Liver (tissue), 9 donors: Measurements from ENCODE around the gene TEP1. TPM values are rescaled to one million over a fixed set of nuclear protein-coding genes. Genes with fewer than 3 reads are reported as not detected.

Source experiments
- DNase-seq: peaks from one replicate; pipeline ENCODE4 v3.0.0-alpha.2; 2017; ENCODE audit warnings: low spot score
- H3K27ac ChIP-seq, 2 donors: one replicate each; pipeline ENCODE4 v1.7.0; 2013; ENCODE audit warnings: inconsistent platforms in 2 of 2, low read length in 2 of 2, control low read depth in 1 of 2, low read depth in 1 of 2, mild to moderate bottlenecking in 1 of 2
- H3K27me3 ChIP-seq, 4 donors: one replicate each; pipeline versions ENCODE4 v1.6.1 to v1.7.0; 2013; ENCODE audit warnings: low read length in 3 of 4, inconsistent platforms in 1 of 4, mild to moderate bottlenecking in 1 of 4, moderate library complexity in 1 of 4; ENCODE audit not compliant: control insufficient read depth in 4 of 4, insufficient read depth in 4 of 4
- H3K36me3 ChIP-seq, 4 donors: one replicate each; pipeline versions ENCODE4 v1.6.1 to v1.7.0; 2013; ENCODE audit warnings: low read length in 3 of 4, mild to moderate bottlenecking in 3 of 4, low read depth in 1 of 4, moderate library complexity in 1 of 4; ENCODE audit not compliant: control insufficient read depth in 4 of 4, insufficient read depth in 3 of 4
- H3K4me1 ChIP-seq, 4 donors: one replicate each; pipeline versions ENCODE4 v1.6.1 to v1.7.0; 2013; ENCODE audit warnings: low read length in 3 of 4, mild to moderate bottlenecking in 3 of 4, moderate library complexity in 1 of 4; ENCODE audit not compliant: control insufficient read depth in 4 of 4, insufficient read depth in 4 of 4
- H3K4me3 ChIP-seq, 3 donors: one replicate each; pipeline versions ENCODE4 v1.6.1 to v1.7.0; 2013; ENCODE audit warnings: low read length in 3 of 3, control low read depth in 1 of 3, low read depth in 1 of 3, mild to moderate bottlenecking in 1 of 3
- H3K9ac ChIP-seq, 2 donors: one replicate each; pipeline ENCODE4 v1.7.0; 2013; ENCODE audit warnings: low read length in 2 of 2, mild to moderate bottlenecking in 2 of 2, moderate library complexity in 2 of 2, control low read depth in 1 of 2, low read depth in 1 of 2
- H3K9me3 ChIP-seq, 4 donors: one replicate each; pipeline versions ENCODE4 v1.6.1 to v1.7.0; 2013; ENCODE audit warnings: low read length in 3 of 4; ENCODE audit not compliant: control insufficient read depth in 4 of 4
- ATF3 ChIP-seq: IDR thresholded peaks from 2 replicates; pipeline ENCODE4 v1.6.1; 2016; ENCODE audit warnings: antibody characterized with exemption
- CTCF ChIP-seq: fragments of 150-350 bp; IDR thresholded peaks from 2 replicates; pipeline ENCODE4 v1.5.1; 2017; ENCODE audit warnings: improper control_type of control experiment, low read depth, low read length; ENCODE audit not compliant: missing input control
- EGR1 ChIP-seq, 2 donors: IDR thresholded peaks; 2 replicates each; pipeline ENCODE4 v1.6.1; 2016 to 2018; ENCODE audit warnings: antibody characterized with exemption in 2 of 2, low read depth in 2 of 2
- FOXA1 ChIP-seq: IDR thresholded peaks from 2 replicates; pipeline ENCODE4 v1.6.1; 2016; ENCODE audit warnings: antibody characterized with exemption
- FOXA2 ChIP-seq: IDR thresholded peaks from 2 replicates; pipeline ENCODE4 v1.6.1; 2016; ENCODE audit warnings: antibody characterized with exemption
- HNF4A ChIP-seq, 2 donors: conservative IDR thresholded peaks; 2 replicates each; pipeline ENCODE4 v1.6.1; 2016; ENCODE audit warnings: antibody characterized with exemption in 2 of 2, mild to moderate bottlenecking in 2 of 2
- HNF4G ChIP-seq: IDR thresholded peaks from 2 replicates; pipeline ENCODE4 v1.6.1; 2016; ENCODE audit warnings: antibody characterized with exemption
- JUND ChIP-seq, 2 donors: IDR thresholded peaks; 2 replicates each; pipeline ENCODE4 v1.6.1; 2016; ENCODE audit warnings: antibody characterized with exemption in 2 of 2
- MAX ChIP-seq: IDR thresholded peaks from 2 replicates; pipeline ENCODE4 v1.6.1; 2016; ENCODE audit warnings: antibody characterized with exemption
- NR2F2 ChIP-seq: IDR thresholded peaks from 2 replicates; pipeline ENCODE4 v1.6.1; 2016; ENCODE audit warnings: antibody characterized with exemption
- RAD21 ChIP-seq, 2 donors: IDR thresholded peaks; 2 replicates each; pipeline ENCODE4 v1.6.1; 2016; ENCODE audit warnings: antibody characterized with exemption in 2 of 2, mild to moderate bottlenecking in 2 of 2
- REST ChIP-seq: IDR thresholded peaks from 2 replicates; pipeline ENCODE4 v1.6.1; 2016; ENCODE audit warnings: antibody characterized with exemption, mild to moderate bottlenecking
- RXRA ChIP-seq, 2 donors: IDR thresholded peaks; 2 replicates each; pipeline ENCODE4 v1.6.1; 2017 to 2018; ENCODE audit warnings: antibody characterized with exemption in 2 of 2, mild to moderate bottlenecking in 1 of 2
- SP1 ChIP-seq: IDR thresholded peaks from 2 replicates; pipeline ENCODE4 v1.6.1; 2018; ENCODE audit warnings: antibody characterized with exemption, mild to moderate bottlenecking
- TAF1 ChIP-seq: conservative IDR thresholded peaks from 2 replicates; pipeline ENCODE4 v1.6.1; 2016; ENCODE audit warnings: antibody characterized with exemption, mild to moderate bottlenecking
- YY1 ChIP-seq: IDR thresholded peaks from 2 replicates; pipeline ENCODE4 v1.6.1; 2016; ENCODE audit warnings: antibody characterized with exemption, mild to moderate bottlenecking
- WGBS: extraction: QIAGEN DNeasy Blood & Tissue Kit; methylation state at CpG from one replicate; pipeline ENCODE4 v1.1.7; 2013; 5-methylcytosine and 5-hydroxymethylcytosine counted together
- polyA plus RNA-seq, 2 donors: library from polyadenylated mRNA; stranded (reverse) in 1 of 2; unstranded in 1 of 2; fragments of 200-250 nt in 1 of 2; fragments of >200 nt in 1 of 2; fragmentation: Nextera tagmentation in 1 of 2; extraction: Ambion mirVana in 1 of 2; gene quantifications; one replicate each; pipeline versions ENCODE4 v1.2.1 to v1.2.3, GENCODE V29; 2013 to 2015
- total RNA-seq, 2 donors: library from RNA; depleted of rRNA; stranded (reverse); fragments of >200 nt; gene quantifications; one replicate each; pipeline ENCODE4 v1.2.3, GENCODE V29; 2014
- donor health status: healthy.
- donor health status: healthy.
- donor health status: healthy.
- donor health status: healthy.
- donor health status: healthy.

Gene TEP1
- total and polyA plus RNA-seq, 4 donors = 3.9 to 20.7 (median 7.6) TPM

DNA sequence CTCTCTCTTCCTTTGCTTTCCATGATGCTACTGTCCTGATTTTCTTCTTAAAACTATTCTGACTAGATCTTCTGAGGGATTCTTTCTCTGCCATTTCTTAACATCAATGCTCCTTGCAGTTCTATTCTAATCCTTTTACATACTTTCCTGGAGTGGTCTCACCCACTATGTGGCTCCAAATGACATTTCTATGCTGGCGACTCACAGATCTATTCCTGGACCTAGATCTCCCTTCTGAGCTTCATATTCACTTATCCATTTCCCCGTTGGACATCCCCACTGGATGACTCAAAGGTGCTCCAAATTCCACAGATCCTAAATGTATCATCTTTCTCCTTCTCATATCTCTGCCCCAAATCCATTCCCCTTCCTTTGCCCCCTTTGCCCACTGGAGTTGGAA is 4.1 kb downstream of the TEP1 start:
- no peaks in the 10 kb centered on the region for H3K9me3 ChIP-seq
- H3K9ac ChIP-seq = no peak overlapping the region
- TF ChIP-seq REST (no peak), SP1 (no peak), HNF4G (no peak), YY1 (no peak), FOXA2 (no peak), MAX (no peak), JUND (IDR thresholded peaks at IDR 0.05) (no peak), TAF1 (no peak), FOXA1 (no peak), RAD21 (IDR thresholded peaks at IDR 0.05) (no peak), NR2F2 (no peak), HNF4A (conservative IDR thresholded peaks at IDR 0.05) (no peak), RXRA (IDR thresholded peaks at IDR 0.05) (no peak), CTCF (no peak)
- DNase-seq = no peak
- WGBS = 93% methylated on average over 2 of the region's 2 CpGs
- H3K36me3 ChIP-seq = peaks cover 9 to 30% (median 20%) of the 10 kb centered on the region in 4 donors
- H3K27ac ChIP-seq = no peak overlapping the region
- no peaks in the 10 kb centered on the region for H3K27me3 ChIP-seq
- no peak overlapping the region for H3K4me3 ChIP-seq
- H3K4me1 ChIP-seq = peaks cover 0 to 14% (median 8%) of the 10 kb centered on the region in 4 donors

GRCh38 chr14:20403521-20403920 is 9.8 kb downstream of the TEP1 start:
- Histone ChIP-seq H3K9me3 (no peaks in the 10 kb centered on the region), H3K4me3 (no peak overlapping the region), H3K36me3 (peaks cover 18 to 47% (median 39%) of the 10 kb centered on the region in 4 donors), H3K9ac (no peak overlapping the region), H3K4me1 (no peaks in the 10 kb centered on the region), H3K27me3 (no peaks in the 10 kb centered on the region), H3K27ac (no peak overlapping the region)
- no peak for DNase-seq
- 97% methylated on average over 11 of the region's 11 CpGs for WGBS
- TF ChIP-seq FOXA1 (no peak), HNF4G (no peak), REST (no peak), SP1 (no peak), MAX (no peak), RXRA (IDR thresholded peaks at IDR 0.05) (no peak), ATF3 (no peak), CTCF (no peak), FOXA2 (no peak), EGR1 (IDR thresholded peaks at IDR 0.05; ENCODE audit: low read depth in 2 of 2) (no peak), TAF1 (no peak), HNF4A (conservative IDR thresholded peaks at IDR 0.05) (no peak)
